DOHH2 (cell line): ENCODE measurements around the gene MYH7.
A peak's percentile ranks its signal among the peaks of the same experiment; 100 is the strongest.

Experiments used
- H3F3A ChIP-seq: fragments of 200-600 bp; sonication (generic), shearing (Covaris generic); 2 replicates; pipeline ENCODE4 v1.6.0; 2016; ENCODE audit warnings: antibody characterized with exemption, mild to moderate bottlenecking; ENCODE audit not compliant: control insufficient read depth, insufficient read depth
- H3K27ac ChIP-seq: fragments of 200-600 bp; sonication (generic); 2 replicates; pipeline ENCODE4 v1.5.1; 2014; ENCODE audit warnings: low read depth, mild to moderate bottlenecking, low read length, moderate library complexity
- H3K27me3 ChIP-seq: fragments of 200-600 bp; sonication (generic); 2 replicates; pipeline ENCODE4 v1.6.1; 2014; ENCODE audit warnings: mild to moderate bottlenecking, low read length, mixed read lengths; ENCODE audit not compliant: control insufficient read depth
- H3K36me3 ChIP-seq: fragments of 200-600 bp; sonication (generic); 2 replicates; pipeline ENCODE4 v1.6.1; 2014; ENCODE audit warnings: mild to moderate bottlenecking, low read length, moderate library complexity, mixed read lengths; ENCODE audit not compliant: control insufficient read depth
- H3K4me1 ChIP-seq: fragments of 200-600 bp; sonication (generic); 2 replicates; pipeline ENCODE4 v1.6.1; 2014; ENCODE audit warnings: mild to moderate bottlenecking, low read length, mixed read lengths; ENCODE audit not compliant: control insufficient read depth
- H3K4me2 ChIP-seq: fragments of 200-600 bp; sonication (generic); 2 replicates; pipeline ENCODE4 v1.6.0; 2014; ENCODE audit warnings: mild to moderate bottlenecking, low read length, moderate library complexity
- H3K4me3 ChIP-seq: fragments of 200-600 bp; sonication (generic); 2 replicates; pipeline ENCODE4 v1.5.1; 2014; ENCODE audit warnings: mild to moderate bottlenecking, low read length, mixed read lengths
- H3K79me2 ChIP-seq: fragments of 200-600 bp; sonication (generic); 2 replicates; pipeline ENCODE4 v1.6.1; 2014; ENCODE audit warnings: mild to moderate bottlenecking, low read length, mixed read lengths; ENCODE audit not compliant: control insufficient read depth
- H3K9me2 ChIP-seq: fragments of 200-600 bp; sonication (generic); replicated peaks from 2 replicates; pipeline ENCODE4 v1.6.1; 2014; ENCODE audit warnings: mild to moderate bottlenecking, low read length, mixed read lengths; ENCODE audit not compliant: control insufficient read depth
- H3K9me3 ChIP-seq: fragments of 200-600 bp; sonication (generic); 2 replicates; pipeline ENCODE4 v1.6.1; 2014; ENCODE audit warnings: antibody characterized with exemption, low read length, mixed read lengths; ENCODE audit not compliant: control insufficient read depth, insufficient read depth
- H4K20me1 ChIP-seq: fragments of 200-600 bp; sonication (generic); 2 replicates; pipeline ENCODE4 v1.6.0; 2014; ENCODE audit warnings: low read depth, mild to moderate bottlenecking, antibody characterized with exemption, low read length, moderate library complexity; ENCODE audit not compliant: control insufficient read depth, insufficient read depth
- CTCF ChIP-seq: fragments of 200-600 bp; sonication (generic); IDR thresholded peaks from one replicate; pipeline ENCODE4 v1.5.1; 2014; ENCODE audit warnings: antibody characterized with exemption, mild to moderate bottlenecking, low read depth, low read length; ENCODE audit not compliant: poor library complexity, severe bottlenecking
- EZH2phosphoT487 ChIP-seq: fragments of 200-600 bp; sonication (generic); IDR thresholded peaks from 2 replicates; pipeline ENCODE4 v1.6.1; 2017; ENCODE audit warnings: borderline replicate concordance, mild to moderate bottlenecking, antibody characterized with exemption, low read length, moderate library complexity, mixed read lengths

Gene MYH7

GRCh38 chr14:23481979-23482822 lies 46.7 kb upstream of the MYH7 start:
- Histone ChIP-seq H3K27ac (no peak overlapping the region), H3K4me2 (no peak overlapping the region), H3K4me1 (no peaks in the 10 kb centered on the region)

GRCh38 chr14:23481362-23481970 lies 46.0 kb upstream of the MYH7 start:
- Histone ChIP-seq H3K4me1 (no peaks in the 10 kb centered on the region), H3K4me3 (no peak overlapping the region)

More at GRCh38 chr14:23481979-23482822, 46.7 kb upstream of the MYH7 start:
- Histone ChIP-seq H3K27me3 (no peaks in the 10 kb centered on the region), H3K79me2 (no peaks in the 10 kb centered on the region), H3F3A (no peaks in the 10 kb centered on the region; the same call in 1 of the 2 replicates), H3K9me2 (no peaks in the 10 kb centered on the region), H3K36me3 (peaks cover 23% of the 10 kb centered on the region), H4K20me1 (no peaks in the 10 kb centered on the region), H3K9me3 (no peaks in the 10 kb centered on the region), H3K4me3 (no peak overlapping the region)
- TF ChIP-seq CTCF (peak; percentile 20), EZH2phosphoT487 (no peak)

GRCh38 chr14:23478109-23478759 lies 42.8 kb upstream of the MYH7 start:
- Histone ChIP-seq H3K79me2 (no peaks in the 10 kb centered on the region), H3K9me3 (no peaks in the 10 kb centered on the region), H4K20me1 (no peaks in the 10 kb centered on the region), H3F3A (peaks cover 14% of the 10 kb centered on the region; the same call in 1 of the 2 replicates), H3K9me2 (no peaks in the 10 kb centered on the region), H3K4me2 (no peak overlapping the region), H3K4me1 (no peaks in the 10 kb centered on the region), H3K36me3 (peaks cover 60% of the 10 kb centered on the region), H3K4me3 (no peak overlapping the region), H3K27ac (no peak overlapping the region), H3K27me3 (no peaks in the 10 kb centered on the region)
- TF ChIP-seq CTCF (peak; percentile 79), EZH2phosphoT487 (no peak)

More at GRCh38 chr14:23481362-23481970, 46.0 kb upstream of the MYH7 start:
- Histone ChIP-seq H3K4me2 (no peak overlapping the region), H3K9me3 (no peaks in the 10 kb centered on the region), H3K79me2 (no peaks in the 10 kb centered on the region), H3K27ac (no peak overlapping the region), H3F3A (peaks cover 6% of the 10 kb centered on the region; the same call in 1 of the 2 replicates), H3K36me3 (peaks cover 30% of the 10 kb centered on the region), H4K20me1 (no peaks in the 10 kb centered on the region), H3K27me3 (no peaks in the 10 kb centered on the region), H3K9me2 (no peaks in the 10 kb centered on the region)
- TF ChIP-seq CTCF (no peak), EZH2phosphoT487 (no peak)
